SIG-M5 (cell line): ENCODE measurements around the gene CIZ1.
A peak's percentile ranks its signal among the peaks of the same experiment; 100 is the strongest.

Experiments
- DNase-seq: peaks from one replicate; lab custom pipeline; 2025; lab: John Stamatoyannopoulos, UW

CIZ1 gene

DNA sequence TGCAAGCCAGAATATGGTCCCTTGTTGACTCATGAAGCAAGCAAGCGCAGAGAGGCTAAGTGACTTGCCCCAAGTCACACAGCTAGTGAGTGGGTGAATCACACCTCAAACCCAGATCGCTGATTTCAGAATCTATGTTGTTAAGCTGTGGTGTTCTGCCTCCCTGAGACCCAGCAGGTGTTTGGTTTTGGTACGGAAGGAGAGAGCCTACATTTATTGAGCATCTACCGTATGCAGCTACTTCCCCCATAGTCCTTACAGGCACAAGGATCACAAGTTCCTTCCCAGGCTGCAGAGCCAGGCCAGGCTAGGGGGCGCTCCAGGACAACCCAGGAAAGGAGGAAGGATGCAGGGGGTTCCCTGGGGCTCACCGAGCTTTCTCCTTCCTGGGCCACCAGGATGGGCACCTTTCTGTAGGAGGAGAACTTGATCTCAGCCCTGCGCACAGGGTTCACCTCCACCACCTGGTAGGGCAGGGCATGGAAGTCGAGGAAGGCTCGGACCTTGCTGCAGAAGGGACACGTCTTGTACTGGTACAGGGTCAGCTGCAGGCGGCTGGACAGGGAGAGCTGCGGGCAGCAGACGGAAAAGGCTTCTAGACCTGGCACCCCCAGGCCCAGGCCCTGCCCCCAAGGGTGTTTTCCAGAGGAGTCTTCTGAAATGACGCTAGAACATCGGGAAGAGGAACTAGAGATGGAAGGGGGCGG, 66.3 kb downstream of the CIZ1 start:
- DNase-seq: no peak

GRCh38 chr9:128124451-128124850, 66.9 kb downstream of the CIZ1 start:
- no peak for DNase-seq

DNA sequence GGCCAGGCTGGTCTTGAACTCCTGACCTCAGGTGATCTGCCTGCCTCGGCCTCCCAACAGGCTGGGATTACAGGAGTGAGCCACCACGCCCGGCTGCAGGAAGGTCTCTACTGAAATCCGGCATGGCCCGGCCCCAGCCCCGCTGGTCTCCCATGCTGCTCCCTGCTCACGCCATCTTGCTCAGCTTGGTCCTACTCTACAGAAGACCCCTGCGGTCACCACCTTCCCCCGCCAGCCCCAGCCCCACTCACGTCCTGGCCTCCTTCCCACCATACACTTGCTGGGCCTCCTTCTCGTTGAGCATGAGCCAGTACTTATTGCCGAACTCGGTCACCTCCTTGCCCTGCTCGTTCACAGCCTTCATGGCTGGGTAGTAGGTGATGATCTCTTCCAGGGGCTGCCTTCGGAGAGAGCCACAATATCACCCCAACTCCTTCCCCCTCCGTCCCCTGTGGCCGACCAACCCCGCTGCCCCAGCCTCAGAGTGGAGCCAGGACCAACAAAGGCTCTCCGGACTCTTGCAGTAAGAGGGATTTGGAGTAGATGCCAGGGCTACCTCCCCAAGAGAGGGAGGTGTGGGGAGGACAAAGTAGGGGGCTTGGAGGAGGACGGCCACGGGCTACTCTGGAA, 67.8 kb downstream of the CIZ1 start:
- no peak for DNase-seq

DNA sequence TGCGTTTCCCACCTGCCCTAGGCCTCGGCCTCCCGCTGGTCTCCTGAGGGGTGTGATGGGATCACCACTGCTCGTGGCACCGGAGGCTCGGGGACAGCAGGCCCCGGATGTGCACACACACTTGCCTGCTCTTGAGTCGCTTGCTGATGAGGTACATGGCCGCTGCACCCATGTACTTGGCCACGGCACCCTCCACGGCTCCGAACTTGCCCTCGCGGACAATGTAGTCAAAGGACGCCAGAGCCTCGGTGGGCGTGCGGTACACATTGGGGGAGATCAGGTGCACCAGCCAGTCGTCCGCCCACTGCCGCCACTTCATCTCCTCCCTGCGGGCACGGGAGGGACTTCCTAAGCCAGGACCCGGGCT, 68.6 kb downstream of the CIZ1 start:
- no peak for DNase-seq

DNA sequence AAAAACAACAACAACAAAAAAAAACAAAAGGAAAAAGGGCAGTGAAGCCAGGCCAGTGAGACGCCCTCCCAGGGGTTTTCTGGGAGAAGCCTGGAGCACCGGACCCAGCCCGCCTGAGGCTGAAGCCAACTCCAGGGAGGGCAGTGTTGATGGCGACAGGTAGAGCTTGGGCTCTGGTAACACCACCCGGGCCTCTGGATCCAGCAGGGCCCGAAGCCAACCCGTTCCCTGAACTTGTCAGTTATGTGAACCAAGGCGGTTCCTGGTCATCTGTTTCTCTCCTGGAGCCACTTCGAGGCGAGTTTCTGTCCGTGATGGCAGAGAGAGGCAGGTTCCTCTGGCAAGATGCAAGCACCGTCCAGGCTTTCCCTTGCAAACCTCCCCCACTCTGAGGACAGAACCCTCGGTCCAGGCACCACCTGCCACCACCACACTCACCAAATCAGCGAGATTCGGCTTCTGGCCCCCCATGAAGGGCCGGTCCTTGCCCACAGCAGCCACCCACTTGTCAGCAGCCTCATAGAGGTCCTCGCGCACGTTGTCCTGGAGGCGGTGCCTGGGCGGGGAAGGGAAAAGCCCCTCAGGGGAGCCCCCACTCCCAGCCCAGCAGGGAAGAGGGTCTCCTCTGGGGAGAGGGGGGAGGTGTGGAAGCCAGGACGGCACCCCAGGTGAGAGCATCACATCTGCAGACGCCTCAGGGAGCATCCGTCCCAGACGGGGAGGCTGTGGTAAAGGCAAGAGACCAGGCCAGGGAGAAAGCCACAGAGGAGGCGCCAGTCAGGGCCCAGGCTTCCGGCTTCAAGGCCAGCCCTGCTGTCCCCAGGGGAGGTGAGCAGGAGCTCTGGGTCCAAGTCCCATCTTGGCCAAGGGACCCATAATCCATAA, 69.2 kb downstream of the CIZ1 start:
- DNase-seq: no peak

DNA sequence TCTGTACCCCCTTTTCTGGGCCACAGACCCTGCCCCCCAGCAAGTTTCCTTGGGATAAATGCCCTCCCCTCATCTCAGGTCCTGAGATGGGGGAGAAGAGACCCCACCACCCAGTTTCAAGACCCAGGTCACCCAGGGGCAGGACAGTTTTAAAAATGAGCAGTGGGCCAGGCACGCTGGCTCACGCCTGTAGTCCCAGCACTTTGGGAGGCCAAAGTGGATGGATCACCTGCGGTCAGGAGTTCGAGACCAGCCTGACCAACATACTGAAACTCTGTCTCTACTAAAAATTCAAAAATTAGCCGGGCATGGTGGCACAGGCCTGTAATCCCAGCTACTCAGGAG, 69.9 kb downstream of the CIZ1 start:
- DNase-seq: no peak

GRCh38 chr9:128120741-128121465, 70.5 kb downstream of the CIZ1 start:
- DNase-seq: no peak

- no peak for DNase-seq
These were observed 71.2 kb downstream of the CIZ1 start for GRCh38 chr9:128120061-128120740.

DNA sequence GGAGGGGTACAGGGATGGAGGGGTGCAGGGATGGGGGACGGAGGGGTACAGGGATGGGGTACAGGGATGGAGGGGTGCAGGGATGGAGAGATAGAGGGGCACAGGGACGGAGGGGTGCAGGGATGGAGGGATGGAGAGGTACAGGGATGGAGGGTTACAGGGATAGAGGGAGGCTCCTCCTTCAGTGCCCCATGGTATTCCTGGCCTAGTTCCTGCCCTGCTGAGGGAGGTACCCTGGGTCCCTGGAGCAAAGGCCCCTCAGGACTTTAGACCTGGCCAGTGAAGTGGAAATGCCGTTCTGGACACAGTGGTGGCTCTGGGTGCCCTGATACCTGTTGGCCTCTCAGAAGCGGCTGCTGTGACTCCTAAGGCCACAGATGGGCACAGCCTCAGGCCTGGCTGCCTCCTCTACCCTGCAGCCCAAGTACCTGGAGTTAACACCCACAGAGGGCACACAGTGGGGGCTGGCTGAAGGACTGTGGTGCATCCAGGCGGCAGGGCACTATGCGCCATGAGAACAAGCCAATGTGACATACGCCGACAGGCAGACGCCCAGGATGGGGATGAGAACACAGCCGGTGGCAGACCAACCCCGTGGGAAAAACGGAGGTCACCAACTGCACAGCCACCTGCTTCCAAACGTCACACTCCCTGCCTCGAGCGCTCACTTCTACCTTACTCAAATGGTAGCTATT, 72.3 kb downstream of the CIZ1 start:
- DNase-seq: no peak

DNA sequence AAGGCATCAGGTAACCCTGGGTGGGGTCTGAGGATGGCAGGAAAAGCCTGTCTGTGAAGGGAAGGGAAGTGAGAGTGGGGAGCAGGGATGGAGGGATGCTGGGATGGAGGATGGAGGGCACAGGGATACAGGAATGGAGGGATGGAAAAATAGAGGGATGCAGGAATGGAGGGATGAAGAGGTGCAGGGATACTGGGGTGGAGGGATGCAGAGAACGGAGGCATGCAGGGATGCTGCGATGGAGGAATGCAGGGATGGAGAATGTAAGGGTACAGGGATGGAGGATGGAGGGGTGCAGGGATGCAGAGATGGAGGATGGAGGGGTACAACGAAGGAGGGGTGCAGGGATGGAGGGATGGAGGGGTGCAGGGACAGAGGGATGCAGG, 72.9 kb downstream of the CIZ1 start:
- no peak for DNase-seq

DNA sequence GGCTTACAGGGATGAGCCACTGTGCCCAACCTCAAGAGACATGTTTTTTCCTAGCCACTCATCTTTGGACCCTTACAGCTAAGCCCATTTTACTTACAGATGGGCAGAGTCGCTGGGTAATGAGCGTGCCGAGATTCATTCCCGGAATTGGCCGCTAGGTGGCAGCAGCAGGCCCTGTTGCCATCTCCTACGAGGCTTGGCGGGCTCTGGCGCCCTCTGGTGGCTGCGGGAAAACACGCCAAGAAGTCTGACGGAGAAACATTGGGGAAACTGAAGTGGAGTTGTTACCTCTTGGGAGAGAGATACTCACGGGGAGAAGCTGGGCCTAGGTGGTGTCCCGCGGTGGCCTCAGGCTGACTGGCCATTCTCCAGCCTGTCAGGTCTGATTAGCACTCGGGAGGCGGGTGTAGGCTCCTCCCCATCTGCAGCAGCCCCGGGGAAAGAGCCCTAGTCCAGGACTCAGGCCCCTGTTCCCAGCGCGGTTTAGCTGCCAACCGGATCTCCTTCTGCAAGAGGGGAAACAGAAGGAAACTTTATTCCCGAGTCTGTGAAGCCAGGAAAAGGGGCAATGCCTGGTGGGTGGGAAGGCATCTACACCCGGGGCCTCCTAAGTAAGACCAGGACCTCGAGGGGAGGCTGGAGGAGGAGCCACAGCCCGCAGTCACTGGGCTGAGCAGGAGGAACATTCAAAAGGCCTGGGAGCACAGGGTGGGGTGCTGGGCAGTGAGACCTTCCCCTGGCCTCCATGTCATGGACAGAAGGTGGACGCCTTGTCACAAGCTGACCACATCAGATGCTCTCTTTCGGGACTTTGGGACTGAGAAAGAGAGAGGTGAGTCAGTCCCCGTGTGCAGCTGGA, 73.5 kb downstream of the CIZ1 start:
- DNase-seq: peak; percentile 17

GRCh38 chr9:128116104-128117083, 75.0 kb downstream of the CIZ1 start:
- DNase-seq: no peak
